Hepatocyte (in vitro differentiated cells): ENCODE data around the gene OR5B3.

Experiments
- CTCF ChIP-seq: fragments of 200-600 bp; sonication (generic); IDR thresholded peaks from 2 replicates; pipeline ENCODE4 v1.5.1; 2016; ENCODE audit warnings: antibody characterized with exemption, mild to moderate bottlenecking; ENCODE audit not compliant: poor library complexity
- EZH2 ChIP-seq: fragments of 200-600 bp; sonication (generic); IDR thresholded peaks from 2 replicates; pipeline ENCODE4 v1.6.1; 2016; ENCODE audit warnings: antibody characterized with exemption, mild to moderate bottlenecking, borderline replicate concordance

- TF ChIP-seq CTCF, result no peak
- TF ChIP-seq EZH2, result no peak
Measured at GRCh38 chr11:58434217-58434616, 27.5 kb upstream of the OR5B3 start.
